Activated CD4-positive, alpha-beta T cell treated with anti-CD3 and anti-CD28 coated beads for 36 hours (primary cell): ENCODE results near the gene ERMARD. TPM values are rescaled to one million over a fixed set of nuclear protein-coding genes. Genes with fewer than 3 reads are reported as not detected.

ENCODE experiments used
- ATAC-seq: fragments of 200-7000 bp; cut with Tn5 transposase; one replicate; pipeline ENCODE4 v1.10.0; 2021; ENCODE audit warnings: mild to moderate bottlenecking, moderate library complexity
- CTCF ChIA-PET: fragments of 350-600 bp; sonication (Branson Sonifier 250); formaldehyde crosslinking; loops from one replicate; lab custom pipeline; 2021; ENCODE audit warnings: antibody characterized with exemption; lab: Charles Lee
- POLR2A ChIA-PET: fragments of 350-600 bp; sonication (Branson Sonifier 250); formaldehyde crosslinking; loops from one replicate; lab custom pipeline; 2021; ENCODE audit warnings: antibody characterized with exemption, inconsistent platforms; lab: Charles Lee
- DNase-seq: peaks from one replicate; pipeline ENCODE4 v3.0.0-alpha.2; 2020
- H3K27ac Mint-ChIP-seq: one replicate; pipeline ENCODE4 v1.8.0; 2021; ENCODE audit warnings: mixed read lengths
- H3K27me3 Mint-ChIP-seq: one replicate; pipeline ENCODE4 v1.8.0; 2021; ENCODE audit warnings: mixed read lengths
- H3K36me3 Mint-ChIP-seq: one replicate; pipeline ENCODE4 v1.8.0; 2021; ENCODE audit warnings: low read depth, mixed read lengths
- H3K4me1 Mint-ChIP-seq: one replicate; pipeline ENCODE4 v1.8.0; 2021; ENCODE audit warnings: mixed read lengths
- H3K4me3 Mint-ChIP-seq: one replicate; pipeline ENCODE4 v1.8.0; 2021; ENCODE audit warnings: mild to moderate bottlenecking, moderate library complexity, mixed read lengths
- H3K9me3 Mint-ChIP-seq: one replicate; pipeline ENCODE4 v1.8.0; 2021; ENCODE audit warnings: low read depth, mixed read lengths
- intact Hi-C, 2 experiments: fragments of 100-400 bp; cut with DNase I in 1 of 2; cut with micrococcal nuclease in 1 of 2; formaldehyde crosslinking; loops; one replicate each; pipeline versions ENCODE4 v1.14.2 to v1.15.1; 2022 to 2024; cut with DNase I, micrococcal nuclease
- total RNA-seq, 2 experiments: library from RNA; stranded (reverse); gene quantifications; one replicate each; pipeline ENCODE4 v1.2.3, GENCODE V29; 2021

The ERMARD gene
- 10 to 100 TPM; 19.2 to 30.2 TPM for total RNA-seq

GRCh38 chr6:169751242-169752073 is at the start of gene ERMARD, which contains the start of gene DYNLT2:
Gene ERMARD, plus strand, starts transcription at chr6:169751622. Its CDS starts 36 bp downstream, at chr6:169751658.
Gene DYNLT2, minus strand, starts transcription at chr6:169751572. Its CDS starts 114 bp downstream, at chr6:169751458.
- Mint-ChIP-seq H3K4me3 (peak within 1 kb of the TSS; percentile 95), H3K36me3 (peaks cover 29% of the 10 kb centered on the region), H3K4me1 (peaks cover 23% of the 10 kb centered on the region), H3K27ac (peak within 1 kb of the TSS; percentile 97), H3K9me3 (peaks cover 2% of the 10 kb centered on the region), H3K27me3 (no peaks in the 10 kb centered on the region)
- ATAC-seq (peak; percentile 96), DNase-seq (peak; percentile 96)
- intact Hi-C loops = loop anchor here (1.0 to 10.0 kb wide), 9 partner anchors 27 to 857 kb away; partner anchors contain the start of genes C6orf120 (in 2 of the 2), TBP (in 2 of the 2), WDR27 (in 2 of the 2) and FAM120B (in 1 of the 2)
- ChIA-PET CTCF (interaction anchor here (0.6 to 3.1 kb wide), 4 partner anchors 10 to 844 kb away, joined by 3 to 15 read pairs (median 3); no protein-coding TSS in a partner anchor), POLR2A (interaction anchor here (0.8 to 3.7 kb wide), 3 partner anchors 27 to 50 kb away, joined by 3 to 14 read pairs (median 3); partner anchors contain the start of genes C6orf120, PHF10 and WDR27)

GRCh38 chr6:169701954-169702839 is 49.2 kb upstream of the ERMARD start, which contains the start of the genes C6orf120 and WDR27:
Gene C6orf120, plus strand, starts transcription at chr6:169702126. Its CDS starts 334 bp downstream, at chr6:169702460.
Gene WDR27, minus strand, starts transcription at chr6:169702029. Its CDS starts 13,024 bp downstream, at chr6:169689005.
- Mint-ChIP-seq H3K4me1 (peaks cover 37% of the 10 kb centered on the region), H3K27me3 (no peaks in the 10 kb centered on the region), H3K9me3 (no peaks in the 10 kb centered on the region), H3K27ac (peak within 1 kb of the TSS; percentile 88), H3K4me3 (peak within 1 kb of the TSS; percentile 88), H3K36me3 (peaks cover 34% of the 10 kb centered on the region)
- ATAC-seq = peak; percentile 92
- ChIA-PET POLR2A (interaction anchor here (0.8 to 2.3 kb wide), 6 partner anchors 8 to 172 kb away, joined by 3 to 14 read pairs (median 4); partner anchors contain the start of genes DYNLT2 and ERMARD), CTCF (interaction anchor here (1.1 to 6.1 kb wide), 2 partner anchors 10 to 17 kb away, joined by 3 to 60 read pairs; no protein-coding TSS in a partner anchor)
- intact Hi-C loops = loop anchor here (1.0 to 5.0 kb wide), 13 partner anchors 20 to 882 kb away; partner anchors contain the start of genes DYNLT2 (in 2 of the 2), ERMARD (in 2 of the 2), FAM120B (in 1 of the 2) and PDCD2 (in 1 of the 2)
- peak; percentile 99 for DNase-seq

GRCh38 chr6:169702840-169703246 is 48.6 kb upstream of the ERMARD start:
- ChIA-PET POLR2A (interaction anchor here (2.3 kb wide), 1 partner anchor 48 kb away, joined by 14 read pairs; the partner anchor contains the start of genes DYNLT2 and ERMARD), CTCF (interaction anchor here (1.1 to 6.1 kb wide), 2 partner anchors 10 to 16 kb away, joined by 3 to 60 read pairs; no protein-coding TSS in a partner anchor)
- DNase-seq = no peak
- peak; percentile 8 for ATAC-seq
- Mint-ChIP-seq H3K9me3 (no peaks in the 10 kb centered on the region), H3K4me3 (peak overlapping the region; percentile 88), H3K27ac (peak overlapping the region; percentile 88), H3K4me1 (peaks cover 43% of the 10 kb centered on the region), H3K27me3 (no peaks in the 10 kb centered on the region), H3K36me3 (peaks cover 32% of the 10 kb centered on the region)
- intact Hi-C loops = loop anchor here (1.0 to 5.0 kb wide), 10 partner anchors 19 to 881 kb away; partner anchors contain the start of genes DYNLT2 (in 2 of the 2), ERMARD (in 2 of the 2), FAM120B (in 1 of the 2) and PDCD2 (in 1 of the 2)

- no peak overlapping the region for H3K4me3 Mint-ChIP-seq
- no peak for ATAC-seq
- POLR2A ChIA-PET = no interaction called here
Observed at GRCh38 chr6:169707772-169708171, 43.6 kb upstream of the ERMARD start.

GRCh38 chr6:169709293-169709692 is 42.1 kb upstream of the ERMARD start:
- POLR2A ChIA-PET = no interaction called here
- no peaks in the 10 kb centered on the region for H3K27me3 Mint-ChIP-seq
- H3K36me3 Mint-ChIP-seq = peaks cover 41% of the 10 kb centered on the region
- ATAC-seq (peak; percentile 30), DNase-seq (no peak)
- H3K9me3 Mint-ChIP-seq = no peaks in the 10 kb centered on the region
- H3K4me1 Mint-ChIP-seq = peaks cover 44% of the 10 kb centered on the region
- CTCF ChIA-PET = interaction anchor here (0.7 to 6.4 kb wide), 3 partner anchors 11 to 20 kb away, joined by 3 to 45 read pairs (median 3); no protein-coding TSS in a partner anchor
- intact Hi-C loops = no loop called here
- no peak overlapping the region for H3K4me3 Mint-ChIP-seq
- no peak overlapping the region for H3K27ac Mint-ChIP-seq

More at GRCh38 chr6:169707772-169708171, 43.6 kb upstream of the ERMARD start:
- H3K36me3 Mint-ChIP-seq = peaks cover 49% of the 10 kb centered on the region
- DNase-seq = no peak
- CTCF ChIA-PET = interaction anchor here (1.0 to 6.4 kb wide), 2 partner anchors 12 to 16 kb away, joined by 3 to 45 read pairs; no protein-coding TSS in a partner anchor
- intact Hi-C loops = no loop called here
- peaks cover 49% of the 10 kb centered on the region for H3K4me1 Mint-ChIP-seq
- no peaks in the 10 kb centered on the region for H3K9me3 Mint-ChIP-seq
- H3K27ac Mint-ChIP-seq = peak overlapping the region; percentile 61
- H3K27me3 Mint-ChIP-seq = no peaks in the 10 kb centered on the region

GRCh38 chr6:169710009-169710408 is 41.4 kb upstream of the ERMARD start:
- POLR2A ChIA-PET = interaction anchor here (0.6 to 1.2 kb wide), 4 partner anchors 8 to 862 kb away, joined by 3 to 5 read pairs (median 3); partner anchors contain the start of genes C6orf120 and WDR27
- Mint-ChIP-seq H3K27ac (peak overlapping the region; percentile 44), H3K27me3 (no peaks in the 10 kb centered on the region), H3K4me3 (no peak overlapping the region), H3K4me1 (peaks cover 47% of the 10 kb centered on the region), H3K9me3 (no peaks in the 10 kb centered on the region), H3K36me3 (peaks cover 42% of the 10 kb centered on the region)
- intact Hi-C loops = no loop called here
- no peak for ATAC-seq
- DNase-seq = no peak
- CTCF ChIA-PET = interaction anchor here (0.6 to 6.4 kb wide), 2 partner anchors 10 to 240 kb away, joined by 3 to 45 read pairs; no protein-coding TSS in a partner anchor

- CTCF ChIA-PET = interaction anchor here (1.0 to 1.5 kb wide), 2 partner anchors 8 to 37 kb away, joined by 3 to 4 read pairs; partner anchors contain the start of genes DYNLT2 and ERMARD
- no peaks in the 10 kb centered on the region for H3K9me3 Mint-ChIP-seq
- H3K36me3 Mint-ChIP-seq = peaks cover 48% of the 10 kb centered on the region
- DNase-seq (no peak), ATAC-seq (peak; percentile 89)
- H3K27ac Mint-ChIP-seq = peak overlapping the region; percentile 51
- peaks cover 27% of the 10 kb centered on the region for H3K4me1 Mint-ChIP-seq
- POLR2A ChIA-PET = interaction anchor here (0.8 kb wide), 1 partner anchor 37 kb away, joined by 3 read pairs; the partner anchor contains the start of genes DYNLT2 and ERMARD
- no peaks in the 10 kb centered on the region for H3K27me3 Mint-ChIP-seq
- intact Hi-C loops = loop anchor here in 1 of 2 experiments (1.0 kb wide), 1 partner anchor 8 kb away; no protein-coding TSS in a partner anchor
- no peak overlapping the region for H3K4me3 Mint-ChIP-seq
Observed at GRCh38 chr6:169714178-169714577, 37.2 kb upstream of the ERMARD start.

GRCh38 chr6:169714595-169714994 is 36.8 kb upstream of the ERMARD start:
- CTCF ChIA-PET = interaction anchor here (1.0 to 1.5 kb wide), 2 partner anchors 8 to 37 kb away, joined by 3 to 4 read pairs; partner anchors contain the start of genes DYNLT2 and ERMARD
- no peak for ATAC-seq
- POLR2A ChIA-PET = interaction anchor here (0.8 kb wide), 1 partner anchor 37 kb away, joined by 3 read pairs; the partner anchor contains the start of genes DYNLT2 and ERMARD

GRCh38 chr6:169719117-169719516 is 32.3 kb upstream of the ERMARD start:
- no peak overlapping the region for H3K4me3 Mint-ChIP-seq
- H3K36me3 Mint-ChIP-seq = peaks cover 45% of the 10 kb centered on the region
- H3K27me3 Mint-ChIP-seq = no peaks in the 10 kb centered on the region
- ChIA-PET CTCF (interaction anchor here (1.0 to 8.6 kb wide), 3 partner anchors 9 to 33 kb away, joined by 3 to 60 read pairs (median 45); partner anchors contain the start of genes C6orf120 and WDR27), POLR2A (no interaction called here)
- DNase-seq (no peak), ATAC-seq (no peak)
- intact Hi-C loops = no loop called here
- peak overlapping the region; percentile 58 for H3K27ac Mint-ChIP-seq
- no peaks in the 10 kb centered on the region for H3K9me3 Mint-ChIP-seq
- peaks cover 36% of the 10 kb centered on the region for H3K4me1 Mint-ChIP-seq

More at GRCh38 chr6:169714595-169714994, 36.8 kb upstream of the ERMARD start:
- intact Hi-C loops = loop anchor here in 1 of 2 experiments (1.0 kb wide), 1 partner anchor 8 kb away; no protein-coding TSS in a partner anchor
- Mint-ChIP-seq H3K27me3 (no peaks in the 10 kb centered on the region), H3K27ac (peak overlapping the region; percentile 51), H3K36me3 (peaks cover 51% of the 10 kb centered on the region), H3K9me3 (no peaks in the 10 kb centered on the region), H3K4me3 (no peak overlapping the region), H3K4me1 (peaks cover 27% of the 10 kb centered on the region)
- no peak for DNase-seq
